Epithelial cell of esophagus (primary cell): ENCODE data around the gene SLC66A3.
A peak's percentile ranks its signal among the peaks of the same experiment; 100 is the strongest.

Experiments
- DNase-seq: peaks from one replicate; pipeline ENCODE4 v3.0.0; 2010; ENCODE audit warnings: low read depth
- H3K4me3 ChIP-seq: 2 replicates; pipeline ENCODE4 v1.5.1; 2011; ENCODE audit warnings: mild to moderate bottlenecking, low read length, control low read depth
- TF ChIP-seq, protein P1 (sequence below): IDR thresholded peaks from 2 replicates; pipeline ENCODE4 v1.5.1; 2011; ENCODE audit warnings: low read depth, mild to moderate bottlenecking, low read length, control low read depth, inconsistent platforms; ENCODE audit not compliant: insufficient read depth; ENCODE audit errors: missing control alignments

SLC66A3 gene

DNA sequence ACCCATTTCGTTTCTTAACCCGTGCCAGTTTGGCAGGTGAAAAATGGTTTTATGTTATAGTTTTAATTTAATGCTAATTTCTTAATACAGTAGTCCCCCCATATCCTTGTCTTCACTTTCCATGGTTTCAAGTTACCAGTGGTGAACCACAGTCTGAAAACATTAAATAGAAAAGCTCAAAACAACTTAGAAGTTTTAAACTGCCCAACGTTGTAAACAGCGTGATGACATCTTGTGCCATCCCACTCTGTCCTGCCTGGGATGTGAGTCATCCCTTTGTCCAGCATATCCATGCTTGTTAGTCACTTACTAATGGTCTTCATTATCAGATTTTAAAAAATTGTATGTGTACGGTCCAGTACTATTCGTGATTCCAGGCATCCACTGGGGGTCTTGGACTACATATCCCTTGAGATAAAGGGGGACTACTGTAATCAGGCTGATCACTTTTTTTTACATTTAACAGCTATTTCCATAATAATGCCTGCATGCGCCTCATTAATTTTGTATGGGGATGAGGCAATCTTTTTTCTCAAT, 31.9 kb downstream of the SLC66A3 start:
- DNase-seq: peak; percentile 55
- H3K4me3 ChIP-seq: no peak overlapping the region
- TF ChIP-seq, protein P1, sequence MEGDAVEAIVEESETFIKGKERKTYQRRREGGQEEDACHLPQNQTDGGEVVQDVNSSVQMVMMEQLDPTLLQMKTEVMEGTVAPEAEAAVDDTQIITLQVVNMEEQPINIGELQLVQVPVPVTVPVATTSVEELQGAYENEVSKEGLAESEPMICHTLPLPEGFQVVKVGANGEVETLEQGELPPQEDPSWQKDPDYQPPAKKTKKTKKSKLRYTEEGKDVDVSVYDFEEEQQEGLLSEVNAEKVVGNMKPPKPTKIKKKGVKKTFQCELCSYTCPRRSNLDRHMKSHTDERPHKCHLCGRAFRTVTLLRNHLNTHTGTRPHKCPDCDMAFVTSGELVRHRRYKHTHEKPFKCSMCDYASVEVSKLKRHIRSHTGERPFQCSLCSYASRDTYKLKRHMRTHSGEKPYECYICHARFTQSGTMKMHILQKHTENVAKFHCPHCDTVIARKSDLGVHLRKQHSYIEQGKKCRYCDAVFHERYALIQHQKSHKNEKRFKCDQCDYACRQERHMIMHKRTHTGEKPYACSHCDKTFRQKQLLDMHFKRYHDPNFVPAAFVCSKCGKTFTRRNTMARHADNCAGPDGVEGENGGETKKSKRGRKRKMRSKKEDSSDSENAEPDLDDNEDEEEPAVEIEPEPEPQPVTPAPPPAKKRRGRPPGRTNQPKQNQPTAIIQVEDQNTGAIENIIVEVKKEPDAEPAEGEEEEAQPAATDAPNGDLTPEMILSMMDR: no peak

DNA sequence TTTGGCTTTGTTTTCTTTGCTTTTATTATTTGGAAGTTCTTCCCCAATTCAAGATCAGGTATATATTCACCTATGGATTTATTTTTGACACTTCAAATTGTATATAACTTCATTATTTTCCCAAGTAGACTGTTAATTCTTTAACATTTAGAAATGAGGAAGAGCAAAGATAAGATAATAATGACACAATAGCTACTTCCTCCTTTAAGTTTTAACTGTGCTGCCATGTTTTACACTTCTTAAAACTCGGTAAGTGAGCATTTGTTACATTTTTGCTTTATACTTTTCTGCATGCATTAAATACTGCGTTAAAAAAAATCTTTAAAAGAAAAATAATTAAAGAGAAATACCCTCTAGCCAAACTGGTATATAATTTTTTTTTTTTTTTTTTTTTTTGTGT, 32.5 kb downstream of the SLC66A3 start:
- no peak for DNase-seq
- no peak overlapping the region for H3K4me3 ChIP-seq
- TF ChIP-seq, protein P1: no peak

GRCh38 chr2:11196246-11196645, 41.0 kb downstream of the SLC66A3 start:
- TF ChIP-seq, protein P1: no peak
- DNase-seq: no peak
- H3K4me3 ChIP-seq: no peak overlapping the region

GRCh38 chr2:11200651-11201050, 45.4 kb downstream of the SLC66A3 start:
- TF ChIP-seq, protein P1: no peak
- no peak overlapping the region for H3K4me3 ChIP-seq

GRCh38 chr2:11201969-11202368, 46.7 kb downstream of the SLC66A3 start:
- no peak for DNase-seq
- TF ChIP-seq, protein P1: no peak

More at GRCh38 chr2:11200651-11201050, 45.4 kb downstream of the SLC66A3 start:
- no peak for DNase-seq

DNA sequence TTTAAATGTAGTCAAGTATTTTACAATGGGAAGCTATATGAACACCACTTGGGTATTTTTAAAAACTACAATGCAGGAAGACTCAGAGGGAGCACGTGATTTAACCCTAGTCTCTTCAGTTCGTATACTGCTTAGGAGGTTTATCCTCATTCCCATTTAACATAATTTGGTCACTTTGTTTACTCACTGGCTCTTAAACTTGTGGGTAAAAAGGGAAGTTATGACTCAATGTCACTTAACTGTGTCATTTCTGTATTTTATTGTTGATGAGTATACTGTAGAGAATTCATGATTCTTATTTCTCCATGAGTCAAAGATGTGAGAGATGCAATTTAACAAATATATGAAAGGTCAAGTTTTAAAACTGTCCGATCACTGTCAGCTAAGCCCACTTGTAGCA, 48.2 kb downstream of the SLC66A3 start:
- H3K4me3 ChIP-seq: no peak overlapping the region
- TF ChIP-seq, protein P1: no peak
- peak; percentile 27 for DNase-seq

More at GRCh38 chr2:11201969-11202368, 46.7 kb downstream of the SLC66A3 start:
- no peak overlapping the region for H3K4me3 ChIP-seq

GRCh38 chr2:11208083-11208482, 52.8 kb downstream of the SLC66A3 start:
- no peak for DNase-seq
- no peak overlapping the region for H3K4me3 ChIP-seq
- TF ChIP-seq, protein P1: no peak
